Measurements from ENCODE around the gene MTERF1. TPM values are rescaled to one million over a fixed set of nuclear protein-coding genes. Genes with fewer than 3 reads are reported as not detected.

Gene MTERF1
- total RNA-seq, 2 donors from 2014 or later, result 19.5 to 24.1 TPM

GRCh38 chr7:91827169-91827568 is 53.3 kb downstream of the MTERF1 start:
- H3K27me3 Mint-ChIP-seq, result no peaks in the 10 kb centered on the region
- peaks cover 11% of the 10 kb centered on the region for H3K9me3 Mint-ChIP-seq
- ATAC-seq (replicated peaks), result no peak
- H3K36me3 Mint-ChIP-seq (ENCODE audit: low read depth), result peaks cover 5% of the 10 kb centered on the region
- H3K4me3 Mint-ChIP-seq, result no peak overlapping the region
- no peaks in the 10 kb centered on the region for H3K4me1 Mint-ChIP-seq
- H3K27ac Mint-ChIP-seq, result no peak overlapping the region

GRCh38 chr7:91826377-91826776 is 54.1 kb downstream of the MTERF1 start:
- H3K9me3 Mint-ChIP-seq, result peaks cover 18% of the 10 kb centered on the region
- H3K27ac Mint-ChIP-seq, result no peak overlapping the region
- no peak overlapping the region for H3K4me3 Mint-ChIP-seq
- no peaks in the 10 kb centered on the region for H3K4me1 Mint-ChIP-seq
- H3K36me3 Mint-ChIP-seq (ENCODE audit: low read depth), result peaks cover 5% of the 10 kb centered on the region
- no peak for ATAC-seq (replicated peaks)
- H3K27me3 Mint-ChIP-seq, result no peaks in the 10 kb centered on the region

GRCh38 chr7:91824201-91824600 is 56.3 kb downstream of the MTERF1 start:
- Mint-ChIP-seq H3K36me3 (ENCODE audit: low read depth) (peaks cover 5% of the 10 kb centered on the region), H3K4me3 (no peak overlapping the region), H3K9me3 (peaks cover 28% of the 10 kb centered on the region), H3K27me3 (no peaks in the 10 kb centered on the region), H3K27ac (no peak overlapping the region), H3K4me1 (no peaks in the 10 kb centered on the region)
- no peak for ATAC-seq (replicated peaks)

Other genes starting within 250 kb of the MTERF1 start
- gene AKAP9, start 60.2 kb upstream of the MTERF1 start, total RNA-seq, result 10 to 100 TPM; 33.1 to 41.6 TPM

Data from activated T-helper 17 cell treated with anti-CD3 and anti-CD28 coated beads, Interleukin-2, amount 50 U/mL, for 72 hours (primary cell).